GM18508 (cell line): ENCODE results near the gene SMC4.

Experiments used
- ATAC-seq: cut with Tn5 transposase; IDR thresholded peaks from one replicate; pipeline ENCODE4 v1.9.1; 2021; ENCODE audit warnings: moderate number of reproducible peaks; ENCODE audit not compliant: insufficient read depth, unreplicated experiment

Gene SMC4

GRCh38 chr3:160393346-160394008, 6.0 kb upstream of the SMC4 start:
- ATAC-seq, result no peak

GRCh38 chr3:160394009-160394392, 5.4 kb upstream of the SMC4 start:
- no peak for ATAC-seq

- no peak for ATAC-seq
Measured at GRCh38 chr3:160395297-160395696, 4.2 kb upstream of the SMC4 start.

- ATAC-seq, result peak; percentile 2
Measured at GRCh38 chr3:160398820-160399124, 678 bp upstream of the SMC4 start.

GRCh38 chr3:160400030-160400701, 716 bp downstream of the SMC4 start:
- ATAC-seq, result peak; percentile 4

- no peak for ATAC-seq
Measured at GRCh38 chr3:160400702-160401150, 1.3 kb downstream of the SMC4 start.

GRCh38 chr3:160401291-160402095, 2.0 kb downstream of the SMC4 start:
- no peak for ATAC-seq

GRCh38 chr3:160402221-160403027, 3.0 kb downstream of the SMC4 start:
- no peak for ATAC-seq

GRCh38 chr3:160403028-160403545, 3.6 kb downstream of the SMC4 start:
- ATAC-seq, result no peak

- ATAC-seq, result no peak
Measured at GRCh38 chr3:160403796-160404470, 4.5 kb downstream of the SMC4 start.

- no peak for ATAC-seq
Measured at GRCh38 chr3:160409812-160410610, 10.6 kb downstream of the SMC4 start.

GRCh38 chr3:160412477-160412876, 13.0 kb downstream of the SMC4 start:
- no peak for ATAC-seq

GRCh38 chr3:160413613-160414248, 14.3 kb downstream of the SMC4 start:
- ATAC-seq, result no peak

GRCh38 chr3:160417311-160417710, 17.9 kb downstream of the SMC4 start:
- no peak for ATAC-seq

GRCh38 chr3:160427832-160428424, 28.5 kb downstream of the SMC4 start:
- ATAC-seq, result no peak

- no peak for ATAC-seq
Measured at GRCh38 chr3:160434071-160434470, 34.6 kb downstream of the SMC4 start.

- no peak for ATAC-seq
Measured at GRCh38 chr3:160435095-160435494, 35.6 kb downstream of the SMC4 start.

- no peak for ATAC-seq
Measured at GRCh38 chr3:160435747-160436146, 36.3 kb downstream of the SMC4 start.
